ENCODE results near the gene DHRS2. TPM values are rescaled to one million over a fixed set of nuclear protein-coding genes. Genes with fewer than 3 reads are reported as not detected.

DHRS2 gene
- polyA plus RNA-seq, 1 of the 3 experiments (the other 2 are of a cell fraction) = 1.2 TPM

DNA sequence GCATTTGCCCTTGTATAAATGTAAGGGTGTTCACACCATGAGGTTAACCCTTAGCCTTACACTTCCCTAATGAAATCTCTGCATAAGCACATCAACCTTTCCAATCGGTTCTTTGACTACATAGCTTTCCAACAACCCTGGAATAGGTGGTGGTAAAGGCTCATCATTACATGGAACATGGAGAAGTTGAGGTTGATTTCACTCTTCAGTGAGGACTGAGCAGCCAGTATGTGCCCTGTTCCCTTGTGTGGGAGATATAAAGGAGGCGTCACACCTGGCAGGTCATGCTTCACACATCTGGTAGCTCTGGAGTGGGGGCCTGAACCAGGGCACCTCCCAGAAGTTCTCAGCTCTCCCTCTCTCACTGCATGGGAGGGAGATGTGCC, 35.8 kb upstream of the DHRS2 start:
- Histone ChIP-seq H3K9me2 (no peaks in the 10 kb centered on the region), H3F3A (replicated peaks; ENCODE audit: insufficient read depth) (no peaks in the 10 kb centered on the region), H3K4me2 (no peak overlapping the region), H3K27ac (ENCODE audit: low read depth in 2 of 2, low read length in 1 of 2) (no peak overlapping the region), H3K79me2 (ENCODE audit: insufficient read depth) (no peaks in the 10 kb centered on the region), H2AFZ (ENCODE audit: low read depth) (no peak overlapping the region), H3K9ac (no peak overlapping the region), H3K4me3 (ENCODE audit: low read depth in 2 of 2, low read length in 1 of 2) (no peak overlapping the region), H4K20me1 (ENCODE audit: insufficient read depth) (no peaks in the 10 kb centered on the region), H3K36me3 (replicated peaks in 1 of 2; ENCODE audit: control insufficient read depth in 1 of 2, insufficient read depth in 2 of 2, low read length in 1 of 2) (no peaks in the 10 kb centered on the region), H3K4me1 (ENCODE audit: control insufficient read depth in 1 of 2, insufficient read depth in 2 of 2, low read depth in 1 of 2, low read length in 1 of 2) (no peaks in the 10 kb centered on the region), H3K27me3 (ENCODE audit: insufficient read depth) (no peaks in the 10 kb centered on the region), H3K9me3 (no peaks in the 10 kb centered on the region)
- TF ChIP-seq MEF2A (IDR thresholded peaks at IDR 0.05; ENCODE audit: borderline replicate concordance, low read depth) (no peak), ELF1 (IDR thresholded peaks at IDR 0.05) (no peak), TEAD4 (IDR thresholded peaks at IDR 0.05; ENCODE audit: borderline replicate concordance, insufficient read depth) (no peak)
- TF ChIP-seq, protein P1, sequence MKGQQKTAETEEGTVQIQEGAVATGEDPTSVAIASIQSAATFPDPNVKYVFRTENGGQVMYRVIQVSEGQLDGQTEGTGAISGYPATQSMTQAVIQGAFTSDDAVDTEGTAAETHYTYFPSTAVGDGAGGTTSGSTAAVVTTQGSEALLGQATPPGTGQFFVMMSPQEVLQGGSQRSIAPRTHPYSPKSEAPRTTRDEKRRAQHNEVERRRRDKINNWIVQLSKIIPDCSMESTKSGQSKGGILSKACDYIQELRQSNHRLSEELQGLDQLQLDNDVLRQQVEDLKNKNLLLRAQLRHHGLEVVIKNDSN (IDR thresholded peaks at IDR 0.05; ENCODE audit: borderline replicate concordance, low read depth) = no peak
- CTCF ChIA-PET = interaction anchor here (1.2 to 1.7 kb wide), 3 partner anchors 11 to 310 kb away, joined by 4 to 8 read pairs (median 5); no protein-coding TSS in a partner anchor
- POLR2A ChIA-PET = no interaction called here
- no peak for DNase-seq
- 31% methylated on average over 2 of the region's 2 CpGs for WGBS (ENCODE audit: low lambda C conversion rate)

- Histone ChIP-seq H3F3A (replicated peaks; ENCODE audit: insufficient read depth) (no peaks in the 10 kb centered on the region), H3K9ac (no peak overlapping the region), H3K27me3 (ENCODE audit: insufficient read depth) (no peaks in the 10 kb centered on the region), H3K79me2 (ENCODE audit: insufficient read depth) (no peaks in the 10 kb centered on the region), H3K9me3 (no peaks in the 10 kb centered on the region), H3K9me2 (no peaks in the 10 kb centered on the region), H3K4me2 (no peak overlapping the region), H4K20me1 (ENCODE audit: insufficient read depth) (no peaks in the 10 kb centered on the region), H3K4me3 (ENCODE audit: low read depth in 2 of 2, low read length in 1 of 2) (no peak overlapping the region), H2AFZ (ENCODE audit: low read depth) (no peak overlapping the region), H3K27ac (ENCODE audit: low read depth in 2 of 2, low read length in 1 of 2) (no peak overlapping the region), H3K4me1 (ENCODE audit: control insufficient read depth in 1 of 2, insufficient read depth in 2 of 2, low read depth in 1 of 2, low read length in 1 of 2) (no peaks in the 10 kb centered on the region), H3K36me3 (replicated peaks in 1 of 2; ENCODE audit: control insufficient read depth in 1 of 2, insufficient read depth in 2 of 2, low read length in 1 of 2) (no peaks in the 10 kb centered on the region)
- CTCF ChIA-PET = interaction anchor here (0.7 to 1.7 kb wide), 5 partner anchors 11 to 310 kb away, joined by 3 to 8 read pairs (median 4); no protein-coding TSS in a partner anchor
- POLR2A ChIA-PET = no interaction called here
- 94% methylated on average over 1 of the region's 1 CpG for WGBS (ENCODE audit: low lambda C conversion rate)
- no peak for TF ChIP-seq RFX5 (IDR thresholded peaks at IDR 0.05; ENCODE audit: low read length)
- TF ChIP-seq EZH2phosphoT487 (IDR thresholded peaks at IDR 0.05; ENCODE audit: borderline replicate concordance, low read depth) = no peak
- TF ChIP-seq RCOR1 (IDR thresholded peaks at IDR 0.05; ENCODE audit: low read length) = no peak
- no peak for TF ChIP-seq REST (IDR thresholded peaks at IDR 0.05; ENCODE audit: low read depth, low read length)
- TF ChIP-seq MXI1 (IDR thresholded peaks at IDR 0.05; ENCODE audit: low read depth, low read length) = no peak
- no peak for DNase-seq
Measured at GRCh38 chr14:23600806-23601205, 35.4 kb upstream of the DHRS2 start.

Measured in SK-N-SH (cell line).